Esophagus squamous epithelium (tissue), 5 donors: ENCODE measurements around the gene C3. TPM values are rescaled to one million over a fixed set of nuclear protein-coding genes. Genes with fewer than 3 reads are reported as not detected.

ENCODE experiments used
- DNase-seq: peaks from one replicate; lab custom pipeline; 2025; lab: John Stamatoyannopoulos, UW
- H3K27ac ChIP-seq, 4 donors: fragments of 200-600 bp; sonication (generic); one replicate each; pipeline ENCODE4 v1.5.1; 2016 to 2019; ENCODE audit warnings: mild to moderate bottlenecking in 1 of 4
- H3K27me3 ChIP-seq, 4 donors: fragments of 200-600 bp; sonication (generic); 1 replicate in 3 of 4; 2 replicates in 1 of 4; pipeline versions ENCODE4 v1.5.1 to v1.6.0; 2017 to 2021; ENCODE audit warnings: antibody characterized with exemption in 1 of 4
- H3K36me3 ChIP-seq, 3 donors: fragments of 200-600 bp; sonication (generic); one replicate each; pipeline ENCODE4 v1.5.1; 2016 to 2019
- H3K4me1 ChIP-seq, 3 donors: fragments of 200-600 bp; sonication (generic); one replicate each; pipeline ENCODE4 v1.5.1; 2017 to 2019
- H3K4me3 ChIP-seq, 4 donors: fragments of 200-600 bp; sonication (generic); 1 replicate in 3 of 4; 2 replicates in 1 of 4; pipeline ENCODE4 v1.5.1; 2016 to 2019; ENCODE audit warnings: mild to moderate bottlenecking in 2 of 4, moderate library complexity in 1 of 4
- H3K9me3 ChIP-seq, 3 donors: fragments of 200-600 bp; sonication (generic); one replicate each; pipeline ENCODE4 v1.5.1; 2016 to 2019
- CTCF ChIP-seq, 6 experiments: fragments of 450-650 bp in 4 of 6; fragments of 200-600 bp in 2 of 6; sonication (generic) in 2 of 6; IDR thresholded peaks; one replicate each; pipeline ENCODE4 v1.5.1; 2016 to 2019; ENCODE audit warnings: antibody characterized with exemption in 6 of 6, mild to moderate bottlenecking in 4 of 6, moderate library complexity in 4 of 6
- POLR2A ChIP-seq, 4 donors: fragments of 450-650 bp; IDR thresholded peaks; one replicate each; pipeline ENCODE4 v1.6.1; 2017; ENCODE audit warnings: antibody characterized with exemption in 4 of 4, mild to moderate bottlenecking in 4 of 4, moderate library complexity in 3 of 4
- WGBS, 2 donors: methylation state at CpG; one replicate each; pipeline ENCODE4 v1.1.5; 2018; 5-methylcytosine and 5-hydroxymethylcytosine counted together
- intact Hi-C: fragments of 100-400 bp; cut with DNase I; formaldehyde crosslinking; loops from one replicate; pipeline ENCODE4 v1.15.0; 2022
- total RNA-seq, 4 donors: library from RNA; depleted of rRNA; stranded (reverse); fragments of >200 nt; gene quantifications; one replicate each; pipeline ENCODE4 v1.1.0, GENCODE V29; 2016
- donor health status: DM: yes; HTN: yes; CAD: no.

The C3 gene
- total RNA-seq, 4 donors from 2014 or later = 12.0 to 501 (median 189) TPM

- Histone ChIP-seq H3K27me3 (no peaks in the 10 kb centered on the region), H3K9me3 (no peaks in the 10 kb centered on the region), H3K4me1 (peaks cover 0 to 65% (median 17%) of the 10 kb centered on the region in 3 donors), H3K27ac (peak overlapping the region in 1 of 4 donors; percentile 26), H3K36me3 (peaks cover 0 to 11% (median 0%) of the 10 kb centered on the region in 3 donors), H3K4me3 (no peak overlapping the region)
- intact Hi-C loops = no loop called here
- 84 to 91% methylated on average over 16 of the region's 16 CpGs for WGBS, 2 donors
- DNase-seq = no peak
- TF ChIP-seq POLR2A (IDR thresholded peaks at IDR 0.05) (no peak), CTCF (IDR thresholded peaks at IDR 0.05) (no peak)
Measured at GRCh38 chr19:6725513-6726231, 5.2 kb upstream of the C3 start.

GRCh38 chr19:6724631-6725492 is 4.4 kb upstream of the C3 start:
- Histone ChIP-seq H3K4me1 (peaks cover 0 to 62% (median 18%) of the 10 kb centered on the region in 3 donors), H3K9me3 (no peaks in the 10 kb centered on the region), H3K27ac (peak overlapping the region in 1 of 4 donors; percentile 59), H3K36me3 (peaks cover 0 to 3% (median 0%) of the 10 kb centered on the region in 3 donors), H3K4me3 (no peak overlapping the region), H3K27me3 (no peaks in the 10 kb centered on the region)
- TF ChIP-seq POLR2A (IDR thresholded peaks at IDR 0.05) (no peak), CTCF (IDR thresholded peaks at IDR 0.05) (no peak)
- DNase-seq = no peak
- intact Hi-C loops = no loop called here
- 69 to 76% methylated on average over 15 of the region's 15 CpGs for WGBS, 2 donors

- DNase-seq = no peak
- H3K27ac ChIP-seq = peak overlapping the region in 3 of 4 donors; percentile 42 to 64 (median 59)
Measured at GRCh38 chr19:6723738-6724137, 3.3 kb upstream of the C3 start.

GRCh38 chr19:6723108-6723618 is 2.7 kb upstream of the C3 start:
- 7 to 12% methylated on average over 11 to 12 of the region's 13 CpGs for WGBS, 2 donors
- H3K27ac ChIP-seq = peak overlapping the region in 3 of 4 donors; percentile 42 to 64 (median 59)
- no peak for DNase-seq
- no peaks in the 10 kb centered on the region for H3K27me3 ChIP-seq
- intact Hi-C loops = no loop called here
- H3K4me1 ChIP-seq = peaks cover 0 to 48% (median 18%) of the 10 kb centered on the region in 3 donors
- peak overlapping the region in 1 of 4 donors; percentile 16 for H3K4me3 ChIP-seq
- H3K9me3 ChIP-seq = no peaks in the 10 kb centered on the region
- TF ChIP-seq CTCF (IDR thresholded peaks at IDR 0.05) (no peak), POLR2A (IDR thresholded peaks at IDR 0.05) (no peak)
- H3K36me3 ChIP-seq = no peaks in the 10 kb centered on the region

More at GRCh38 chr19:6723738-6724137, 3.3 kb upstream of the C3 start:
- WGBS, 2 donors = 36 to 40% methylated on average over 3 to 4 of the region's 5 CpGs
- intact Hi-C loops = no loop called here
- H3K4me1 ChIP-seq = peaks cover 0 to 54% (median 18%) of the 10 kb centered on the region in 3 donors
- no peaks in the 10 kb centered on the region for H3K36me3 ChIP-seq
- H3K27me3 ChIP-seq = no peaks in the 10 kb centered on the region
- H3K9me3 ChIP-seq = no peaks in the 10 kb centered on the region
- TF ChIP-seq CTCF (IDR thresholded peaks at IDR 0.05) = no peak
- H3K4me3 ChIP-seq = no peak overlapping the region
